T47D (cell line): ENCODE measurements around the gene SLC7A6OS.
A peak's percentile ranks its signal among the peaks of the same experiment; 100 is the strongest.
"Not testable (repeated sequence)": the region's sequence is repeated elsewhere in the genome, so short reads cannot be mapped to it uniquely, and the experiment has no call there.

ENCODE experiments used
- DNase-seq, 2 experiments: peaks; one replicate each; pipeline versions ENCODE4 v3.0.0 to v3.0.0-alpha.2; 2011 to 2012; ENCODE audit warnings: low read depth in 1 of 2, low spot score in 1 of 2
- JUND ChIP-seq: IDR thresholded peaks from 2 replicates; pipeline ENCODE4 v1.6.1; 2012; ENCODE audit warnings: low read depth
- in situ Hi-C: cut with HindIII; loops from 2 replicates; pipeline ENCODE4 v1.10.0; 2016; ENCODE audit warnings: low sequenced_read_pairs, low pct_unique_long_range_greater_than_20kb

SLC7A6OS gene

DNA sequence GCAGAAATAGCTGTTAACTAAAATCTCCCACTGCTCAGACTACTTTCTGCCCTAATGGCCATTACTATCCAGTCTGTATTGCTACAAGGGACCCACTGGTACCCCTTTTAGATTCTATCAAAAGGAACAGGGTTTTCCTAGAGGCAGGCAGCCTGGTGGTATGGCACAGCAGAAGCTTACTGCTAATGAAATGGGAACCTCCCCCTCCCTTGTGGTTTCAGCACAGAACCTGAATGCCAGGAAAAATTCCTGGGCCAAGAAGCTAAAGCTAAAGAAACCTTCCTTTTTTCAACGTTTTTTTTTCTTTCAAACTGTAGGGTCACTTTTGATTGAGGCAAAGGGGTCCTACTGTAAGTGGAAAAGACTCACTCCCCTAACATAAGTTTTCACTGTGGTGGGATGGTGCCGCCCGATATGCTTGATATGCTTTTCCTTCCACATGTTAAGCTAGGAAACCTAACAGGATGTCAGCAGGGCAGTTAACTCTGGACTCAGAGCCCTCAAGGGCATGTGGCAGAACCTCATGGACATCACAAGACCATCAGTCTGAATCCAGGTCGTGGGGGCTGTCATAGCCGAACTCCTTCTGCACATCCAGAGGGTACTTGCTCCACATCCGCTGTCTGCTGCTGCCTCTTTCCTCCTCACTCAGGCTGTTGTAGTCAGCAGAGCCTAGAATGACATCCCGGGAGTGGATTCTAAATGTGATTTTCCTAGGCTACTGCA is 9.8 kb downstream of the SLC7A6OS start:
- TF ChIP-seq JUND, result no peak
- in situ Hi-C loops, result no loop called here
- no peak for DNase-seq

DNA sequence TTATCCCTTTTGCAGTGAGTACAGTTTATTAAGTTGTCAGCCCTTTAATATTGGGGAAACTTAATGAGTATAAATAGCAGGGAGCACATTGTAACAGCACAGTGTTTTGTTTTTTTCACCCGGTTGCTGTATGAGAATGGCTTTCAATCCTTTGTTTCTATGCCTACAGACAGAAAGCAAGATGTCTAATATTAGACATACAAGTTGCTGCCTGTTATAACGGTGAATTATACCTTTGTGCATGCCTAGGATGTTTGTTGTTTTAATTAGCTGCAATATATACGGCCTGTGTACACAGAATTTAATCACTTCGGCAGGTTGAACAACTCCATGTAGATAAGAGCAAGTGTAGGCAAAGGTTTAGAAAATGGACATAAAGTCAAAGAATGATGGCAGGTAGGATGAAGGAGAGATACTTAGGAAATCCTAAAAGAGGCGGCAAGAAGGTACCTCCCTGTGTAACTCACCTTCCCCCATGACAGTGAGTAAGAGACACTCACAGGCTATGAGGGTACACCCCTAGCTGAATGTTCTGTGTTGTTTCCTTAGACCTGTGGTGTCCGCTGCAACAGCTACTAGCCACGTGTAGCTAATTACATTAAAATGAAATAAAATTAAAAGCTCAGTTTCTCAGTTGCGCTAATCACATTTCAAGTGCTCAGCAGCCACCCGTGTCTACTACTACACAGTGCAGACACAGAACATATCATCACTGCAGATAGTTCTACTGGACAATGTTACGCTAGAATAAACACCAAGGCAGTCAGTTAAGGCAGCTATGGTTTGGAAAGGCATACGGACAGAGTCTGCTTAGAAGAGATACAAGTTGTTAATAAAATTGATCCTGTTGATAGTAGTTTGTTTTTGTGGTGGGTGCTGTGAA is 10.9 kb downstream of the SLC7A6OS start:
- no peak for DNase-seq
- no peak for TF ChIP-seq JUND
- in situ Hi-C loops, result no loop called here

DNA sequence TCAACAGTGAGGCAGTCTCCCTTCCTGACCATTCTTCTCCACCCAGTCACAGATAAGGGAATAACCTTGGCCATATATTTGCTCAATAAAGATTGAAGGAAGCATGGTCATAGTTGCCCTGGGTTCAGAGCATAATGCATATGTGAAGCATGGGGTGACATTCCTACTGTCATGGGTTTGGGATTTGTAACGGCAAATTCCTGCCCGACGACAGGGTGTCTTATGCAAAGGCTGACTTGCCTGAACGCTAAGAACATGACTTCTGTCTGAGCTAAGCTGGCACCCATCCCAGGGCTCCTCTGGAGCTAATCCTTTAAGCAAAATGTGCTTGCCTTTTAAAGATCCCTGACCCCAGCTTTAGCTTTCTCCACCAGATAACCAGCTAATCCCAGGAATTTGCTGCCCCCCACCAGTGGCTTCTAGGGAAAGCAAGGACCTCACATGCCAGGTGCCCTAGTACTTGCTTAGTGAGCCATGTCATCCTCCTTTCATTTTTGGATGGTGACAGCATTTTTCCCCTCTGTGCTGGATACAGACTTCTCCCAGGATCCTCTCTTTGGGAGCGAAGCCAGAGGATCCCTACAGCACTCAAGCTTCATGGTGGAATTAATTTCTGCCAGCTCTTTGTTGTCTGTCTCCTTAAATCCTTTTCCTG is 11.7 kb downstream of the SLC7A6OS start:
- no peak for TF ChIP-seq JUND
- peak in 1 of 2 experiments; percentile 18 for DNase-seq
- in situ Hi-C loops, result no loop called here

DNA sequence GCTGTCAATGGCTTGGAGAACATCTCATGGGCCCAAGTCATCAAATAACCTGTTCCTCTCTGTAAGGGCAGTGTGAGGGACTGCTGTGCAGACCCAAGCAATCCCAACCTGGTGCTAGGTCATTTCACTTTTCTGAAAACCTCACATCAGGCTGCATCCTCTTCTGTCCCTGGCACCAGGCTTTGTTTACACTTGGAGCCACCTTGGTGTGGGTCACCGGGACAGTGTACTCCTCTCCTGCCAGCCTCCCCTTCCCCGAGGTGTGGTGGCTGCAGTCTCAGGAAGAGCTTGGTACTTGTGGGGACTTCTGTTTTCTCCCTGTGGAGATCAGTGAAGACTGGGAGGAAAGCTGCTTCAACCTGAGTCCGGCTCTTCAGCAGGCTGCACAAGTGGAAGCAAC is 12.4 kb downstream of the SLC7A6OS start:
- DNase-seq, result no peak
- in situ Hi-C loops, result no loop called here
- TF ChIP-seq JUND, result no peak

DNA sequence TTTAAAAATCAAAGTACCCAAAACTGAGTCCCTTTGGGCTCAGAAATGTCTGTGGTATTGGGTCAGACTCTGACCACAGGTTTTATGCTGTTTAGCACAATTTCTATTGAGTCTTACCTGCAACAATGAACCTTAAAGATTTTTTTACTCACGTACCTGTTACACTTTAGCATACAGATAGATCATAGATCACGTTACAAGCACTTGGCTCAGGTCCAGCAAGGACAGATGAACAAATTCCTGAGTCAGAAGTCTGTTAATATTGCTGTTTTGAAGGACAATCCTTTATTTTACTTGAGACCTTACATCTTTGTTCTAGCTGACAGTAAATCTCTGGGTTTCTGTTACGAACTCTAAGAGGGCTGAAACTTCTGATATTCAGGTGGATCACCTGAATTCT is 12.8 kb downstream of the SLC7A6OS start:
- DNase-seq, result no peak
- TF ChIP-seq JUND, result no peak
- in situ Hi-C loops, result no loop called here

DNA sequence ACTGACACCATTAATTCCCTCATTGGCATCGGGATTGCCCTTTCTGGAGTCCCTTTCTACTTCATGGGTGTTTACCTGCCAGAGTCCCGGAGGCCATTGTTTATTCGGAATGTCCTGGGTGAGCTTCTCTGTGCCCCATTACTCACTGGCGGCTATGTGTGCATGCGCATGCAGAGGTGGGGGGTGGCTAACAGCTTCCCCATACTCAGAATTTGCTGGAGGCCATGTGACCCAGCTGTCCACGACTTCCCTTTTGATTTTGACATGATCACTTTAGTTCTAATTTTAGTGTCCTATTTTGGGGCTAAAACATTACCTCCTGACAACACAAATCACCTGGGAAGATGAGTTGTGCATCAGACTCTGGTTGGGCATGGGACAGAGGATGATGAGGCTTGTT is 14.1 kb downstream of the SLC7A6OS start:
- DNase-seq, result no peak
- TF ChIP-seq JUND, result no peak
- in situ Hi-C loops, result no loop called here

DNA sequence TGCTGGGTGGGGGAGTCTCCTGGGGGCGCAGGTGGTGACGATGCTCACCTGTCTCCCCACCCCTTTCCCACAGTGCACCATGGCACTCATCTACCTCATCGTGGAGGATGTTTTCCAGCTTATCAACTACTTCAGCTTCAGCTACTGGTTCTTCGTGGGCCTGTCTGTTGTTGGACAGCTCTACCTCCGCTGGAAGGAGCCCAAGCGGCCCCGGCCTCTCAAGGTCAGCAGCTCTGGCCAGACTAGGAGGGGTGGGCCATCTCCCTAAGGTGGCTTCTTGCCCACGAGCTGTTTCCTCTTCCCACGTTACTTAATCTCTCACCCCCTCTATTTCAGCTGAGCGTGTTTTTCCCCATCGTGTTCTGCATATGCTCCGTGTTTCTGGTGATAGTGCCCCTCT is 14.5 kb downstream of the SLC7A6OS start:
- no peak for TF ChIP-seq JUND
- no peak for DNase-seq
- in situ Hi-C loops, result no loop called here

DNA sequence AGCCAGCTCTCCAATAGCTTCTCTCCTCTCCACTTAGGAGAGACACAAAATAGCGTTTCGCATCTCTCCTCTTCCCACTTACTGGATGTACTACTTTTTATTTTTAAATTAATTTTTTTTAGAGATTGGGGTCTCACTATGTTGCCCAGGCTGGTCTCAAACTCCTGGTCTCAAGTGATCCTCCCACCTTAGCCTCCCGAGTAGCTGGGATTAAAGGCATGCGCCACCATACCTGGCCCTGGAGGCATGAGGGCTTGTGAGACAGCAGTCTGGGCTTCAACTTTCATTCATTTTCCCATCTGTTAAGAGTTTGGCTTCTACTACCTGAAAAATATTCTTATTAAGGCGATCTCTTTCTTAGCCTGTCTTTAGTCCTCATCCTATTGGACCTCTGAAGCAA is 18.3 kb downstream of the SLC7A6OS start:
- no peak for TF ChIP-seq JUND
- no peak for DNase-seq
- in situ Hi-C loops, result no loop called here

DNA sequence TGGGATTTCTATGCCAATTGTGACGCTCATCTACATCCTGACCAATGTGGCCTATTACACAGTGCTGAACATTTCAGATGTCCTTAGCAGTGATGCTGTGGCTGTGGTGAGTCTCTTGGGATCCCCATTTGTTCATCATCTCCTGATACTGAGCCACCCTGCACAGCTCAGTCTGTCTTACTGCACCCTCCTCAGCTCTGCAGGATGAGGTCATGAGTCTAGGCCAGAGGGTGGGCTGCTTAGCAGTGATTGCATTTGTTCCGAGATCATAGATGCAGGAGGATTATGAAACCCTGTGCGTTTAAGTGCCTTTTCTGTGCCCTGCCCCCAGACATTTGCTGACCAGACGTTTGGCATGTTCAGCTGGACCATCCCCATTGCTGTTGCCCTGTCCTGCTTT is 19.5 kb downstream of the SLC7A6OS start:
- in situ Hi-C loops, result no loop called here
- no peak for DNase-seq
- TF ChIP-seq JUND, result no peak

DNA sequence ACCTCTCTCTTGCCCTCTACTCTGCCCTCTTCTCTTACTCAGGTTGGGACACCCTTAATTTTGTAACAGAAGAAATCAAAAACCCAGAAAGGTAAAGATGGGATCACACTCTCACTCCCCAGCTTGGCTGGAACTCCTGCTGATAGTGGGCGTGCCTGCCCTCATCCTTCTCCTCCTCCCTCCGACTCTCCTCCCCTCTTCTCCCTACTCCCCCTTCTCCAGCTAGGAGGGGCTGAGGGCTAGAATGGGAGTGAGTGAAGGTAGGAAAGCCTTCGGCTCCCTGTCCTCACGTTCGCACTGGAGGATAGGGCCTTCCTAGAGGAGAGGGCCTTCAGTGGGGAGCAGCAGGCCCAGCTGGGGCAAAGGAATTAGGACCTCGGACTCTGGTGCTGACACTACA is 20.3 kb downstream of the SLC7A6OS start:
- in situ Hi-C loops, result no loop called here
- TF ChIP-seq JUND, result no peak

DNA sequence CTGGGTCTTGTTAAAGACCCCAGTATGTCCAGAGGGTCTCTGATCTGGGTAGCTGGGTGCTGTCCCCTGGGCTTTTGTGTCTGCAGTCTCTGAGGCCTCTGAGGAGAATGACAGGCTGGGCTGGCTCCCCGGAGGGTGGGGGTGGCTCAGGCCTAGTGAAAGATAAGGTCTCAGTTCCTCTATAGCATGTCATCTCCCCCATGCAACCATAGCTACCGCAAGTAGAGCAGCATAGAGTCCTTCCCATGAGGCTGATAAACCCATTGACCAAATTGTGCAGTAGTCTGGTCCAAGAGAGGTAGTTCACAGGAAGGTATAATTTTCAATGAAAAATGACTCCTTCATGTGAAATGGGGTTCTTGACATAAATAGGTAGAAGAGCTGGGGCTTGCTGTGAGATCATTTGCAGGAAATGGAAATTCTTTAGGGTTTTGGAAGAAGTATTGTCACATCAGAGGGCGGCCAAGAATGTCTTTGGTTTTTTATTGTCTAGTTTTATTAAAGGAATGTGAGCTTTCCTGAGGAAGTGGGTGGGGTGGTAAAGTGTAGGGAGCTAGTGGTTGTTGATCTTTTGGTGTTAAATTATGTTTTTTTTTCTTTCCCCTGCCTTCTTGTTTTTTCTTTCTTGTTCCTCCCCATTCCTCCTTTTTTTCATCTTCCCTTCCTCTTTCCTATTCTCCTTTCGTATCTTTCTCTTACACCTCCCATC is 21.0 kb downstream of the SLC7A6OS start:
- TF ChIP-seq JUND, result no peak
- DNase-seq, result no peak
- in situ Hi-C loops, result no loop called here

More for the DNA sequence above, 20.3 kb downstream of the SLC7A6OS start:
- DNase-seq, result no peak

DNA sequence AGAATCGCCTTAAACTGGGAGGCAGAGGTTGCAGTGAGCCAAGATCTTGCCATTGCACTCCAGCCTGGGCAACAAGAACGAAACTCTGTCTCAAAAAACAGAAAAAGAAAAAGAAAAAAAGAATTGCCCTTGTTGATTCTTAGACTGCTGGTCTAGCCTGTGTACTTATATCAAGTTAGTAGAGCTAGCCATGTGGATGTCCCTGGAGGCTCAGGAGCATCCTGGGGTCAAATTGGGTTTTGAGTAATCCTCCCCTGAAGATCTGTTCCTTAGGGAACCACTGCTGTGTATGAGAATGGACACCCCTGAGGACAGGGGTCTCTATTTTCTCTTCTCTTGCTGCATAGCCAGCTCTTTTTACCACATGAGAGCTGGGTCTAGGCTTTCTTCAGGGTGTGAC is 21.5 kb downstream of the SLC7A6OS start:
- DNase-seq, result no peak
- in situ Hi-C loops, result no loop called here
- no peak for TF ChIP-seq JUND

DNA sequence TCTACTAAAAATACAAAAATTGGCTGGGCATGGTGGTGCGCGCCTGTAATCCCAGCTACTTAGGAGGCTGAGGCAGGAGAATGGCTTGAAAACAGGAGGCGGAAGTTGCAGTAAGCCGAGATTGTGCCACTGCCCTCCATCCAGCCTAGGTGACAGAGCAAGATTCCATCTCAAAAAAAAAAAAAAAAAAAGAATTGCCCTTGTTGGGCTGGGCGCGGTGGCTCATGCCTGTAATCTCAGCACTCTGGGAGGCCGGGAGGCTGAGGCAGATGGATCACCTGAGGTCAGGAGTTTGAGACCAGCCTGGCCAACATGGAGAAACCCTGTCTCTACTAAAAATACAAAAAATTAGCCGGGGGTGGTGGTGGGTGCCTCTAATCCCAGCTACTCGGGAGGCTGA is 21.9 kb downstream of the SLC7A6OS start:
- DNase-seq, in situ Hi-C loops: not testable (repeated sequence)
